ENCODE results near the gene RXYLT1.

DNA sequence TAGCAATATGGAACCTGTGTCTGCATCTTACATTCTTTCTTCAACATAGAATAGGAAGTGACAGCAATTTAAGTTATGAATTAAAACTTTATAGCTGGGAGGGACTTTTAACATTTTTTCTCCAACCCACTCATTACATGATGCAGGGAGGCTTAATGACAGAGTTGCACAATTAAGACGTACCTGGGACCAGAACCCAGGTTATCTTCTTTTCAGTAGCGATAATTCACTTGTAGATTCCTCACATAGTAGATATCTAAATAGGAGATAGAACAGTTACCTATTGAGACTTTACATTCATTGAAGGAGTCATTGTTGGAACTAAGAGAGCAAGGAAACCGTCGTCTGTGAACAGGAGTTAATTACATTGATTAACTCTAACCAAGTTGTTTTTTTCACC lies 69.9 kb downstream of the RXYLT1 start:
- no peak for TF ChIP-seq POLR2AphosphoS5 (IDR thresholded peaks at IDR 0.05; ENCODE audit: borderline replicate concordance, low read depth, low read length)
- no peak for TF ChIP-seq EZH2 (IDR thresholded peaks at IDR 0.05)
- no peak for TF ChIP-seq FOXP2 (optimal IDR thresholded peaks at IDR 0.05; ENCODE audit: control extremely low read depth, extremely low read length, insufficient read depth)
